GM12865 (cell line): ENCODE results near the gene NDST4.
"Not testable (repeated sequence)": the region's sequence is repeated elsewhere in the genome, so short reads cannot be mapped to it uniquely, and the experiment has no call there.

Experiments used
- DNase-seq: peaks from one replicate; pipeline ENCODE4 v3.0.0; 2010; ENCODE audit warnings: low read depth
- H3K4me3 ChIP-seq: 2 replicates; pipeline ENCODE4 v1.5.1; 2011; ENCODE audit warnings: mild to moderate bottlenecking, low read depth, low read length, control low read depth
- CTCF ChIP-seq: IDR thresholded peaks from 2 replicates; pipeline ENCODE4 v1.5.1; 2011; ENCODE audit warnings: low read length, control low read depth, low read depth, inconsistent platforms; ENCODE audit not compliant: insufficient read depth; ENCODE audit errors: missing control alignments

Gene NDST4

GRCh38 chr4:114999880-115000279, 113.5 kb downstream of the NDST4 start:
- no peak overlapping the region for H3K4me3 ChIP-seq
- DNase-seq: no peak
- TF ChIP-seq CTCF: no peak

- DNase-seq: no peak
- H3K4me3 ChIP-seq: no peak overlapping the region
- TF ChIP-seq CTCF: no peak
Observed at GRCh38 chr4:114998316-114998715, 115.1 kb downstream of the NDST4 start.

GRCh38 chr4:114997576-114998247, 115.7 kb downstream of the NDST4 start:
- TF ChIP-seq CTCF: no peak
- no peak overlapping the region for H3K4me3 ChIP-seq
- no peak for DNase-seq

- DNase-seq: no peak
- no peak overlapping the region for H3K4me3 ChIP-seq
- TF ChIP-seq CTCF: no peak
Observed at GRCh38 chr4:114986133-114986532, 127.3 kb downstream of the NDST4 start.

GRCh38 chr4:114980932-114981708, 132.3 kb downstream of the NDST4 start:
- no peak overlapping the region for H3K4me3 ChIP-seq
- no peak for DNase-seq
- TF ChIP-seq CTCF: no peak

GRCh38 chr4:114980399-114980798, 133.0 kb downstream of the NDST4 start:
- not testable (repeated sequence) for DNase-seq, H3K4me3 ChIP-seq

GRCh38 chr4:114976901-114977300, 136.5 kb downstream of the NDST4 start:
- no peak overlapping the region for H3K4me3 ChIP-seq
- no peak for DNase-seq
- TF ChIP-seq CTCF: no peak
